ENCODE data around the gene MDFIC.

Gene MDFIC

DNA sequence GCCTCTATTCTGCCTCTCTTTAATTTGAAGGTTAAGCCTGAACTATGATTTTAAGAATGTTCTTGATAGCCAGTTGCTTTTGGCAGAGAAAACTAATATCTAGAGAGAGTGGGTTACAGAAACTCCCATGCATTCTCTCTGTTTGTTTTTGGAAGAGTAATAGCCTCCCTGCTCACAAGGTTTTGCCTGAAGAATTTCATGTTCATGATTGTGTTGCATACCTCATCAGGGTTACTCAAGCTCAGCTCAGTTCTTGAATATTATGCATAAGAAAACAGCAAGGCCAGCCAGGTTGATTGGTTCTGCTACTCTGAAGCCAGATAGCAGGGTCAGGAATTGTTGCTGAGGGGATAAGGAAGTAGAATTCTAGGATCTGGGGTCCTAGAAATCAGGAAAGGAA is 137.4 kb downstream of the MDFIC start:
- no peak overlapping the region for H3K4me3 ChIP-seq (ENCODE audit: control insufficient read depth, low read depth, low read length)
- DNase-seq (ENCODE audit: low read depth), result no peak
- TF ChIP-seq, protein P1, sequence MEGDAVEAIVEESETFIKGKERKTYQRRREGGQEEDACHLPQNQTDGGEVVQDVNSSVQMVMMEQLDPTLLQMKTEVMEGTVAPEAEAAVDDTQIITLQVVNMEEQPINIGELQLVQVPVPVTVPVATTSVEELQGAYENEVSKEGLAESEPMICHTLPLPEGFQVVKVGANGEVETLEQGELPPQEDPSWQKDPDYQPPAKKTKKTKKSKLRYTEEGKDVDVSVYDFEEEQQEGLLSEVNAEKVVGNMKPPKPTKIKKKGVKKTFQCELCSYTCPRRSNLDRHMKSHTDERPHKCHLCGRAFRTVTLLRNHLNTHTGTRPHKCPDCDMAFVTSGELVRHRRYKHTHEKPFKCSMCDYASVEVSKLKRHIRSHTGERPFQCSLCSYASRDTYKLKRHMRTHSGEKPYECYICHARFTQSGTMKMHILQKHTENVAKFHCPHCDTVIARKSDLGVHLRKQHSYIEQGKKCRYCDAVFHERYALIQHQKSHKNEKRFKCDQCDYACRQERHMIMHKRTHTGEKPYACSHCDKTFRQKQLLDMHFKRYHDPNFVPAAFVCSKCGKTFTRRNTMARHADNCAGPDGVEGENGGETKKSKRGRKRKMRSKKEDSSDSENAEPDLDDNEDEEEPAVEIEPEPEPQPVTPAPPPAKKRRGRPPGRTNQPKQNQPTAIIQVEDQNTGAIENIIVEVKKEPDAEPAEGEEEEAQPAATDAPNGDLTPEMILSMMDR (conservative IDR thresholded peaks at IDR 0.05; ENCODE audit: control insufficient read depth, insufficient read depth, low read depth, low read length), result no peak

DNA sequence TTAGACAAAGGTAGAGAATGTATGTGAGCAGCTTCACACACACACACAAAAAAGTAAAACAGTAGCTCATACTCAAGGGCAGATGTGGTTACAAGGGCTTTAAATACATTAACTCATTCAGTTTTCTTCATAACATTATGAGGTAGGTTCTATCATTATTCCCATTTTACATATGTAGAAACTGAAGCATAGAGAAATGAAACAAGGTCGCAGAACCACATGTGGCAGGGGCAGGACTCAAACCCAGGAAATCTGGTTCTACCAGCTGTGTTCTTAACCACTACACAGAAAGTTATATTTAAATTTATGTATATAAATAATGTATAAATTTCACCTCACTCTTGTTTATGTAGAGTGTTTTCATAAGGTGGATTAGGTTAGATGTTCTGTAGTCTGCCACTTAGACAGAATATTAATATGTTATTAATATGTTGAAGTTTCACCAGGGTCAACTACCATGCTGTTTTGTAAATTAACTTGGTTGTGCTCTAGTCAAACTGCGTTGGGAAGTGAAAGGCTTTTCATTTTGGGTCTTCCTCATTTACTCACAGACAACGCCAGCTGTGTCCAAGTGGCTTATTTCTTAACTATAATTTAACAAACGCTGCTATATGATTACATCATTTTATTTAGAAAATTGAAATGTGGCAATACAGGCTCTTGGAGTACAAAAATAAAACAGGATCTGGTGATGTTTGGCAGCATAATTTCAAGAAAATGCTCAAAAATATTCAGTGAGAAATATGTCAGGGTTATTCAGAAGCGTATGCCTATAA is 138.4 kb downstream of the MDFIC start:
- no peak overlapping the region for H3K4me3 ChIP-seq (ENCODE audit: control insufficient read depth, low read depth, low read length)
- DNase-seq (ENCODE audit: low read depth), result no peak
- TF ChIP-seq, protein P1 (conservative IDR thresholded peaks at IDR 0.05; ENCODE audit: control insufficient read depth, insufficient read depth, low read depth, low read length), result no peak

DNA sequence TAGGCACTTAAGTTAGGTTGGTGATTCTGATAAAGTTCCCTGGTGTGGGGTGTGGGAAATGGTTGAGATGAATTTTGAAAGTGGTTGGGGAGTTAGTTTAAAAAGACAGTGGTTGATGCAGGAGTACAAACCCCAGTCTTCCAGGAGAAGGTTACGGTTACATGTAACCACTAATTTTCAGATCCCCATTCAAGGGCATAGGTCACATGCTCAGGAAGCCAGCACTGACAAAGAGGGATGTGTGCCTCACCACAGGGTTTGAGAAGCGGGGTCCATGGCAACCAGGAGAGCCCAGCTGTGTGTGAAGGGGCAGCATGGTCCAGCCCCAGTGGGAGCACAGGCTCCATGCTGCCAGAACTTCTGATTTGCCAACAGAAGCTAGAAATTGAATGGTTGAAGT is 144.2 kb downstream of the MDFIC start:
- no peak for DNase-seq (ENCODE audit: low read depth)
- TF ChIP-seq, protein P1 (conservative IDR thresholded peaks at IDR 0.05; ENCODE audit: control insufficient read depth, insufficient read depth, low read depth, low read length), result no peak
- H3K4me3 ChIP-seq (ENCODE audit: control insufficient read depth, low read depth, low read length), result no peak overlapping the region

- no peak overlapping the region for H3K4me3 ChIP-seq (ENCODE audit: control insufficient read depth, low read depth, low read length)
- DNase-seq (ENCODE audit: low read depth), result no peak
- TF ChIP-seq, protein P1 (conservative IDR thresholded peaks at IDR 0.05; ENCODE audit: control insufficient read depth, insufficient read depth, low read depth, low read length), result no peak
Measured at GRCh38 chr7:115066634-115067033, 144.7 kb downstream of the MDFIC start.

GRCh38 chr7:115068220-115068619 is 146.3 kb downstream of the MDFIC start:
- TF ChIP-seq, protein P1 (conservative IDR thresholded peaks at IDR 0.05; ENCODE audit: control insufficient read depth, insufficient read depth, low read depth, low read length), result no peak
- peak; percentile 54 for DNase-seq (ENCODE audit: low read depth)

More at GRCh38 chr7:115068220-115068619, 146.3 kb downstream of the MDFIC start:
- H3K4me3 ChIP-seq (ENCODE audit: control insufficient read depth, low read depth, low read length), result no peak overlapping the region
